Cardiac fibroblast (primary cell): ENCODE measurements around the gene CCL3.

Experiments used
- DNase-seq, 2 donors: peaks; one replicate each; pipeline versions ENCODE4 v3.0.0 to v3.0.0-alpha.2; 2010; ENCODE audit warnings: low read depth in 2 of 2
- H3K4me3 ChIP-seq, 2 donors: replicated peaks in 1 of 2; 1 replicate in 1 of 2; 2 replicates in 1 of 2; pipeline ENCODE4 v1.5.1; 2011; ENCODE audit warnings: low read depth in 2 of 2, low read length in 2 of 2, mild to moderate bottlenecking in 2 of 2, moderate library complexity in 1 of 2
- TF ChIP-seq, protein P1 (sequence below): IDR thresholded peaks from one replicate; pipeline ENCODE4 v1.5.1; 2011; ENCODE audit warnings: low read depth, mild to moderate bottlenecking, low read length, inconsistent platforms

The CCL3 gene

GRCh38 chr17:36070427-36070826 is 19.5 kb downstream of the CCL3 start:
- H3K4me3 ChIP-seq: no peak overlapping the region
- no peak for DNase-seq
- TF ChIP-seq, protein P1, sequence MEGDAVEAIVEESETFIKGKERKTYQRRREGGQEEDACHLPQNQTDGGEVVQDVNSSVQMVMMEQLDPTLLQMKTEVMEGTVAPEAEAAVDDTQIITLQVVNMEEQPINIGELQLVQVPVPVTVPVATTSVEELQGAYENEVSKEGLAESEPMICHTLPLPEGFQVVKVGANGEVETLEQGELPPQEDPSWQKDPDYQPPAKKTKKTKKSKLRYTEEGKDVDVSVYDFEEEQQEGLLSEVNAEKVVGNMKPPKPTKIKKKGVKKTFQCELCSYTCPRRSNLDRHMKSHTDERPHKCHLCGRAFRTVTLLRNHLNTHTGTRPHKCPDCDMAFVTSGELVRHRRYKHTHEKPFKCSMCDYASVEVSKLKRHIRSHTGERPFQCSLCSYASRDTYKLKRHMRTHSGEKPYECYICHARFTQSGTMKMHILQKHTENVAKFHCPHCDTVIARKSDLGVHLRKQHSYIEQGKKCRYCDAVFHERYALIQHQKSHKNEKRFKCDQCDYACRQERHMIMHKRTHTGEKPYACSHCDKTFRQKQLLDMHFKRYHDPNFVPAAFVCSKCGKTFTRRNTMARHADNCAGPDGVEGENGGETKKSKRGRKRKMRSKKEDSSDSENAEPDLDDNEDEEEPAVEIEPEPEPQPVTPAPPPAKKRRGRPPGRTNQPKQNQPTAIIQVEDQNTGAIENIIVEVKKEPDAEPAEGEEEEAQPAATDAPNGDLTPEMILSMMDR: no peak

DNA sequence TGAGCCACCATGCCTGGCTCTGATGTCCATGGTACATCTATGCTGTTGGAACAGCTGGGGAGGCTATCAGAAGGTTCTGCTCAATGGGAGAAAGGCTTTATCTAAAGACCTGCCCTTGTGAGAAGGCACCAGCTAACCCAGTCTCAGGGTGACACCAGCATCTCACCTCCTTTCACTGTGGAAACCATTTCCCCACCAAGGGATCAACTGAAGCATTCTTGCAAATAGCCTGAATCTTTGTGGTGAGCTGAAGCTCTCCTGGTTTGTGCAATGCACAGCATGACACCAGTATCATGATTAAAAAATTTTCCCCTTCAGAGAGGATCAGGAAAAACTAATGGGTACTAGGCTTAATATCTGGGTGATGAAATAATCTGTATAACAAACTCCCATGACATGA is 20.8 kb downstream of the CCL3 start:
- no peak overlapping the region for H3K4me3 ChIP-seq
- TF ChIP-seq, protein P1: no peak
- DNase-seq: no peak

DNA sequence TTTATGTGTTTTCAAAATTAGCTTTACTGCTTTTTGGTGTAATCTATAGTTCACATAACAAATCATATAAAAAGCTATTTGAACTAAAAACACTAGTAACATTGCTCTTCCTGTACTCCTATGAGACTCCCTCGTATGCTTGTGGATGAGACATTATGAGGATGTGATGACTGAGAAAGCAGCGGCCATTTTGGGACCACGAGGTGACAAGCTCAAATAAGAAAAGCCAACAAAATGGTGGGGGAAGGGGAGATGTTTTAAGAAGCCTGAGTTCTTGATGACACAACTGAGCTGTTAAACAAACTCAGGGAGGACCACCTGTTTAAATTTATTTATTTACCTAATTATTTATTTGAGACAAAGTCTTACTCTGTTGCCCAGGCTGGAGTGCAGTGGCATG is 21.4 kb downstream of the CCL3 start:
- DNase-seq: no peak
- TF ChIP-seq, protein P1: no peak
- H3K4me3 ChIP-seq: no peak overlapping the region

DNA sequence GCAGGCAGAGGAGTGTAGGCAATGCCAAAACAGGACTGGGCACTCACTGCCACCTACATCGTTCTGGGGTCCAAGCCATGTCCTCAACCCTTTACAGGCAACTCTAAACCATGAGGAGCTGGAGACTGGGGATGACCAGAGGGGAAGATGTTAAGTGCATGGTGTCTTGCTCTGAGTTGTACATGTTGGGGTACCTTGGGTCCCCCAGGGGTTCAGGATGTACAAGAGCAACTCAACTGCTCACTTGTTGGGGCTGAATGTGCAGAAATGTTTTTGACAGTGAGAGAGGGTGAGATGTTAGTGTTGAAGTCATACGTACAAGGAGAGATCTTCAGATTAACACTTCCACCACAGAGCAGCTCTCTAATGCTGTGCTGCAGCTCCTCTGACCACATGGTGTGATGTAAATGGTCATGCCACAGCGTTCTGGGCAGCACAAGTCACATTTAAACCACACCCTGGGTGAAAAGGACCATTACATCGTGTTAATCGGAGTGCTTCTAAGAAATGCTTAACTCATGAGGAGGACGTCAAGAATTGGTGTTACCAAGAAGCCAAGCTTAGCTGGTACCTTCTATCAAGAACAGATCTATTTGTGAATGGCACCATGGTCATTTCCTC is 23.5 kb downstream of the CCL3 start:
- H3K4me3 ChIP-seq: no peak overlapping the region
- TF ChIP-seq, protein P1: no peak
- DNase-seq: no peak

- DNase-seq: no peak
- H3K4me3 ChIP-seq: no peak within 1 kb of the TSS
- TF ChIP-seq, protein P1: no peak
Measured at GRCh38 chr17:36063786-36064541, 26.0 kb downstream of the CCL3 start, which contains the start of gene CCL18. Gene CCL18, plus strand, starts transcription at chr17:36064272. Its CDS starts 71 bp downstream, at chr17:36064343.

DNA sequence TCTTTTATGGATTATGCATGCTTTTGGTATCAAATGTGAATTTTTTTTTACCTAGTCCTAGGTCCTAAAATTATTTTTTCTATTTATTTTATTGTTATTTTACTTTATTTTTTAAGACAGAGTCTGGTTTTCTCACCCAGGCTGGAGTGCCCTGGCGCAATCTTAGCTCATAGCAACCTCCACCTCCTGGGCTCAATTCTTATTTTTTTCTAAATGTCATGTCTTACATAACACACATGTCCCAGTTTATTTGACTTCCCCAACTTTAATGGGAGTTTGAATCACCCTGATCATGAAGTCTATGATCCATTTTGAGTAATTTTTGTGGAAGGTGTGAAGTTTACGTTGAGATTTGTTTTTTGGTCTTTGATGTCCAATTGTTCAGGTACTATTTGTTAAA is 29.1 kb downstream of the CCL3 start:
- no peak for DNase-seq
- no peak overlapping the region for H3K4me3 ChIP-seq
- TF ChIP-seq, protein P1: no peak
